Neural cell (in vitro differentiated cells): ENCODE data around the gene DACH1. TPM values are rescaled to one million over a fixed set of nuclear protein-coding genes. Genes with fewer than 3 reads are reported as not detected.

Experiments used
- H2AFZ ChIP-seq: fragments of 200-600, 300-800 bp; sonication (generic), shearing (Covaris generic); 2 replicates; pipeline ENCODE4 v1.6.0; 2014; ENCODE audit warnings: low read depth, mild to moderate bottlenecking, antibody characterized with exemption, low read length, moderate library complexity
- H3F3A ChIP-seq: fragments of 200-600 bp; shearing (Covaris generic); 2 replicates; pipeline ENCODE4 v1.6.1; 2016; ENCODE audit warnings: mild to moderate bottlenecking, moderate library complexity, mixed read lengths, antibody characterized with exemption, low read length; ENCODE audit not compliant: insufficient read depth, poor library complexity, severe bottlenecking
- H3K27ac ChIP-seq: fragments of 200-600, 300-800 bp; sonication (generic), shearing (Covaris generic); 2 replicates; pipeline ENCODE4 v1.5.1; 2014; ENCODE audit warnings: mild to moderate bottlenecking, low read length, moderate library complexity
- H3K27me3 ChIP-seq: fragments of 300-800, 200-600 bp; sonication (generic), shearing (Covaris generic); 2 replicates; pipeline ENCODE4 v1.6.0; 2014; ENCODE audit warnings: mild to moderate bottlenecking, low read depth, low read length, moderate library complexity; ENCODE audit not compliant: insufficient read depth
- H3K36me3 ChIP-seq: fragments of 300-800, 200-600 bp; sonication (generic), shearing (Covaris generic); 2 replicates; pipeline ENCODE4 v1.5.1; 2014; ENCODE audit warnings: mild to moderate bottlenecking, antibody characterized with exemption, low read length, moderate library complexity; ENCODE audit not compliant: insufficient read depth
- H3K4me2 ChIP-seq: fragments of 300-800, 200-600 bp; sonication (generic), shearing (Covaris generic); 2 replicates; pipeline ENCODE4 v1.6.0; 2014; ENCODE audit warnings: mild to moderate bottlenecking, low read length
- H3K4me3 ChIP-seq: fragments of 300-800, 200-600 bp; sonication (generic), shearing (Covaris generic); 2 replicates; pipeline ENCODE4 v1.5.1; 2014; ENCODE audit warnings: mild to moderate bottlenecking, low read length, moderate library complexity
- H3K79me2 ChIP-seq: fragments of 200-600 bp; shearing (Covaris generic); replicated peaks from 2 replicates; pipeline ENCODE4 v1.6.0; 2014; ENCODE audit warnings: mild to moderate bottlenecking, low read length, moderate library complexity; ENCODE audit not compliant: insufficient read depth
- H3K9ac ChIP-seq: fragments of 300-800, 200-600 bp; sonication (generic), shearing (Covaris generic); 2 replicates; pipeline ENCODE4 v1.6.1; 2016; ENCODE audit warnings: mild to moderate bottlenecking, low read length, mixed read lengths
- H3K9me2 ChIP-seq: fragments of 200-600 bp; shearing (Covaris generic); 2 replicates; pipeline ENCODE4 v1.6.1; 2016; ENCODE audit warnings: mild to moderate bottlenecking, low read length, mixed read lengths; ENCODE audit not compliant: insufficient read depth
- H3K9me3 ChIP-seq: fragments of 200-600, 300-800 bp; sonication (generic), shearing (Covaris generic); 2 replicates; pipeline ENCODE4 v1.6.1; 2016; ENCODE audit warnings: mild to moderate bottlenecking, mixed run types, low read length, moderate library complexity, mixed read lengths
- H4K20me1 ChIP-seq: fragments of 200-600 bp; shearing (Covaris generic); 2 replicates; pipeline ENCODE4 v1.6.1; 2016; ENCODE audit warnings: mild to moderate bottlenecking, mixed run types; ENCODE audit not compliant: insufficient read depth
- CTCF ChIP-seq: fragments of 450-650 bp; IDR thresholded peaks from 2 replicates; pipeline ENCODE4 v1.5.1; 2014; ENCODE audit warnings: antibody characterized with exemption, mild to moderate bottlenecking, moderate library complexity; ENCODE audit not compliant: poor library complexity, severe bottlenecking
- EP300 ChIP-seq: fragments of 450-650 bp; conservative IDR thresholded peaks from 2 replicates; pipeline ENCODE4 v1.6.1; 2014; ENCODE audit warnings: antibody characterized with exemption, mild to moderate bottlenecking, moderate library complexity; ENCODE audit not compliant: poor library complexity, severe bottlenecking
- EZH2 ChIP-seq: fragments of 200-600, 300-800 bp; shearing (Covaris generic), sonication (generic); IDR thresholded peaks from 2 replicates; pipeline ENCODE4 v1.6.1; 2014; ENCODE audit warnings: antibody characterized with exemption, low read length, borderline replicate concordance, mild to moderate bottlenecking; ENCODE audit not compliant: insufficient read depth, poor library complexity, severe bottlenecking
- MXI1 ChIP-seq: fragments of 450-650 bp; conservative IDR thresholded peaks from 2 replicates; pipeline ENCODE4 v1.6.1; 2014; ENCODE audit warnings: antibody characterized with exemption, mild to moderate bottlenecking; ENCODE audit not compliant: poor library complexity, severe bottlenecking
- POLR2AphosphoS5 ChIP-seq: IDR thresholded peaks from 2 replicates; pipeline ENCODE4 v1.6.1; 2012
- RAD21 ChIP-seq: fragments of 450-650 bp; conservative IDR thresholded peaks from 2 replicates; pipeline ENCODE4 v1.6.1; 2014; ENCODE audit warnings: antibody characterized with exemption, mild to moderate bottlenecking, moderate library complexity
- SMC3 ChIP-seq: fragments of 450-650 bp; conservative IDR thresholded peaks from 2 replicates; pipeline ENCODE4 v1.6.1; 2014; ENCODE audit warnings: antibody characterized with exemption, mild to moderate bottlenecking, moderate library complexity; ENCODE audit not compliant: poor library complexity
- TAF1 ChIP-seq: IDR thresholded peaks from 2 replicates; pipeline ENCODE4 v1.6.1; 2012; ENCODE audit warnings: low read depth
- polyA plus RNA-seq: library from polyadenylated mRNA; depleted of rRNA; stranded (reverse); fragments of >200 nt; gene quantifications from 2 replicates; pipeline ENCODE4 v1.2.3, GENCODE V29; 2014
- TF ChIP-seq, protein P1 (sequence below): IDR thresholded peaks from 2 replicates; pipeline ENCODE4 v1.6.1; 2012; ENCODE audit warnings: borderline replicate concordance

The DACH1 gene
- polyA plus RNA-seq, 1 donor from 2014 or later: 20.0 TPM

GRCh38 chr13:71677124-71677523, 189.9 kb downstream of the DACH1 start:
- no peak overlapping the region for H3K9ac ChIP-seq
- H3K79me2 ChIP-seq: no peaks in the 10 kb centered on the region
- H3K4me3 ChIP-seq: no peak overlapping the region
- H3K27ac ChIP-seq: no peak overlapping the region
- no peak overlapping the region for H2AFZ ChIP-seq
- H3K9me3 ChIP-seq: no peaks in the 10 kb centered on the region
- no peaks in the 10 kb centered on the region for H3K9me2 ChIP-seq
- H3F3A ChIP-seq: no peaks in the 10 kb centered on the region
- no peaks in the 10 kb centered on the region for H4K20me1 ChIP-seq
- H3K27me3 ChIP-seq: no peaks in the 10 kb centered on the region
- H3K4me2 ChIP-seq: no peak overlapping the region
- TF ChIP-seq EZH2 (no peak), SMC3 (no peak), POLR2AphosphoS5 (no peak), EP300 (no peak), CTCF (no peak), MXI1 (no peak), RAD21 (no peak), TAF1 (no peak)
- TF ChIP-seq, protein P1, sequence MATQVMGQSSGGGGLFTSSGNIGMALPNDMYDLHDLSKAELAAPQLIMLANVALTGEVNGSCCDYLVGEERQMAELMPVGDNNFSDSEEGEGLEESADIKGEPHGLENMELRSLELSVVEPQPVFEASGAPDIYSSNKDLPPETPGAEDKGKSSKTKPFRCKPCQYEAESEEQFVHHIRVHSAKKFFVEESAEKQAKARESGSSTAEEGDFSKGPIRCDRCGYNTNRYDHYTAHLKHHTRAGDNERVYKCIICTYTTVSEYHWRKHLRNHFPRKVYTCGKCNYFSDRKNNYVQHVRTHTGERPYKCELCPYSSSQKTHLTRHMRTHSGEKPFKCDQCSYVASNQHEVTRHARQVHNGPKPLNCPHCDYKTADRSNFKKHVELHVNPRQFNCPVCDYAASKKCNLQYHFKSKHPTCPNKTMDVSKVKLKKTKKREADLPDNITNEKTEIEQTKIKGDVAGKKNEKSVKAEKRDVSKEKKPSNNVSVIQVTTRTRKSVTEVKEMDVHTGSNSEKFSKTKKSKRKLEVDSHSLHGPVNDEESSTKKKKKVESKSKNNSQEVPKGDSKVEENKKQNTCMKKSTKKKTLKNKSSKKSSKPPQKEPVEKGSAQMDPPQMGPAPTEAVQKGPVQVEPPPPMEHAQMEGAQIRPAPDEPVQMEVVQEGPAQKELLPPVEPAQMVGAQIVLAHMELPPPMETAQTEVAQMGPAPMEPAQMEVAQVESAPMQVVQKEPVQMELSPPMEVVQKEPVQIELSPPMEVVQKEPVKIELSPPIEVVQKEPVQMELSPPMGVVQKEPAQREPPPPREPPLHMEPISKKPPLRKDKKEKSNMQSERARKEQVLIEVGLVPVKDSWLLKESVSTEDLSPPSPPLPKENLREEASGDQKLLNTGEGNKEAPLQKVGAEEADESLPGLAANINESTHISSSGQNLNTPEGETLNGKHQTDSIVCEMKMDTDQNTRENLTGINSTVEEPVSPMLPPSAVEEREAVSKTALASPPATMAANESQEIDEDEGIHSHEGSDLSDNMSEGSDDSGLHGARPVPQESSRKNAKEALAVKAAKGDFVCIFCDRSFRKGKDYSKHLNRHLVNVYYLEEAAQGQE: no peak
- no peaks in the 10 kb centered on the region for H3K36me3 ChIP-seq

- H3K79me2 ChIP-seq: no peaks in the 10 kb centered on the region
- H3F3A ChIP-seq: no peaks in the 10 kb centered on the region
- no peaks in the 10 kb centered on the region for H3K9me3 ChIP-seq
- no peak for TF ChIP-seq MXI1
- no peak overlapping the region for H2AFZ ChIP-seq
- H3K4me2 ChIP-seq: no peak overlapping the region
- no peak overlapping the region for H3K9ac ChIP-seq
- H3K27me3 ChIP-seq: no peaks in the 10 kb centered on the region
- H3K36me3 ChIP-seq: no peaks in the 10 kb centered on the region
- H3K9me2 ChIP-seq: no peaks in the 10 kb centered on the region
- H3K4me3 ChIP-seq: no peak overlapping the region
- no peaks in the 10 kb centered on the region for H4K20me1 ChIP-seq
- no peak overlapping the region for H3K27ac ChIP-seq
Measured at GRCh38 chr13:71672512-71672911, 194.5 kb downstream of the DACH1 start.

- Histone ChIP-seq H3K27ac (no peak overlapping the region), H3K4me3 (no peak overlapping the region), H3K36me3 (no peaks in the 10 kb centered on the region), H3K79me2 (no peaks in the 10 kb centered on the region), H3K9me3 (no peaks in the 10 kb centered on the region), H3K4me2 (no peak overlapping the region), H3K27me3 (no peaks in the 10 kb centered on the region), H4K20me1 (no peaks in the 10 kb centered on the region), H3F3A (no peaks in the 10 kb centered on the region), H2AFZ (no peak overlapping the region), H3K9ac (no peak overlapping the region), H3K9me2 (no peaks in the 10 kb centered on the region)
- no peak for TF ChIP-seq EZH2
Measured at GRCh38 chr13:71663431-71663830, 203.6 kb downstream of the DACH1 start.
